Measurements from ENCODE around the gene KDM8.

Gene KDM8

DNA sequence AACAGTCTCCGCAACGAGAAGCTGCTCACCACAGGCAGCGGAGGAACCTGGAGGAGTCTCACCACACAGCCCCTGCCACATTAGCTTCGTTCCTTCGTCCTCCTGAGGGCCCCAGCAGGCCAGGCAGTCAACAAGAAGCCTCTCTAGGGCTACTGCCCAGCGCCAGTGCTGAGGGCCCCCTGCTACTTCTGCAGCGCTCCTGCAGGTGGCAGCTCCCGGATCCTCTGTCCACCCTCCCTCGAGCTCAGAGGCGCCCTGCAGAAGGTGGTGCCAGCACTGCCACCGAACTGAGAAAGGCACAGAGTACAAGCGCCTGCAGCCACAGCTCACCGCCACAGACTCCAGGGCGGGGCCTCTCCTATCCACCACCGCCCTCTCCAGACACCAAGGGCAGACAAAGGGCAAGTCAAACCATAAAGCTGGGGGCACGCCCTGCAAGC is 27.3 kb downstream of the KDM8 start:
- DNase-seq (ENCODE audit: low spot score) = no peak

DNA sequence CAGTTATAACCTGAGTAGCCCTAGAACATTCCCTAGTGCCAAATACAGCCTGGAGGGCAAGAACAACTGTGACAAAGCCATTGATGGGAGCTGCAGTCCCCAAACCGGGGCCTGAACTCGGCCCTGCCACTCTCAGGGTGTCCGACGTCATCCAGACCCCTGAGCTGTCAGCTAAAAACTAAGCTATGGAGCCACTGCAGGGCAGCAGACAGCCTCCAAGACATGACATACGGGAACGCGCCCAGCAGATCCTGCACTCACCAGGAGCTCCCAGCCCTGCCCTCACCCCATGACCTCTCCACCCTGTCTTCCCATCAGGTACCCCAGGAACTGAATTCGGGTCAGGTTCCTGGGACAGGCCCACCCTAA is 28.4 kb downstream of the KDM8 start:
- no peak for DNase-seq (ENCODE audit: low spot score)

DNA sequence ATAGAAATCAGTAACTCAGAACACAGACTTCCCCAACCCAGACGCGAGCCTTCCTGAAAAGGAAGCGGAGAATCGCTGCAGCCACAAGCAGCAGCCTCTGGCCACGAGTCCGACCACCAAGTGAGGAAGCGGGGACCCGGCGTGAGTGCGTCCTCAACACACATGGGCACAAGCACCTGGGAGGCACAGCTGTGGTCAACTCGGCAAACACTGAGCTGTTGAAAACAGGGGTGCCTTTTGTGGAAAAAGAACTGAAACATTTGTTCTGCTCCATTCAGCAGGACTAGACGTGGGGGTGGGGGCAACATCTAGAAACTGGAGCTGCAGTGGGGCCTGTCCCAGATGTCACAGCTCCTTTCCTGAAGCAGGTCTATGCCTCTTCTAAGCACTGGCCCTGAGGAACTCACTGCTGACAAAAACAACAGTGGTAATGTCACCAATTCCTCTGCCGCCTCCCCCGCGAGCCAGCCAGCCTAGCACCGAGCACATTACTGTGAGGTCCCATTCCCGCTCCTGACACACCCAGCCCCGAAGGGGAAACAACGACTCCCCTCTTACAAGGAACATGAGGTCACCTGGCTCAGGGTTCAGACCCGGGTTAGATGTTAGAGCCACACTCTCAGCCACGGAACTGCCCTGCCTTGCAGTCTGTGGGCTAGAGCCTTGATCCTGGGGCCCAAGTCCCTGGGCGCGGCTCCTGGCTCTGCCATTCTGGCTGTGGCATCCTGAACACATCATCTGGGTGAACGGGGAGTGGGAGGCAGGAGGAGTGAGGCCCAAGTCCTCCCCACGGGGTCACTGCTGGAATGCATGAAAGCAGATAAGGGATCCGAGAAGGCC is 29.0 kb downstream of the KDM8 start:
- DNase-seq (ENCODE audit: low spot score) = no peak

DNA sequence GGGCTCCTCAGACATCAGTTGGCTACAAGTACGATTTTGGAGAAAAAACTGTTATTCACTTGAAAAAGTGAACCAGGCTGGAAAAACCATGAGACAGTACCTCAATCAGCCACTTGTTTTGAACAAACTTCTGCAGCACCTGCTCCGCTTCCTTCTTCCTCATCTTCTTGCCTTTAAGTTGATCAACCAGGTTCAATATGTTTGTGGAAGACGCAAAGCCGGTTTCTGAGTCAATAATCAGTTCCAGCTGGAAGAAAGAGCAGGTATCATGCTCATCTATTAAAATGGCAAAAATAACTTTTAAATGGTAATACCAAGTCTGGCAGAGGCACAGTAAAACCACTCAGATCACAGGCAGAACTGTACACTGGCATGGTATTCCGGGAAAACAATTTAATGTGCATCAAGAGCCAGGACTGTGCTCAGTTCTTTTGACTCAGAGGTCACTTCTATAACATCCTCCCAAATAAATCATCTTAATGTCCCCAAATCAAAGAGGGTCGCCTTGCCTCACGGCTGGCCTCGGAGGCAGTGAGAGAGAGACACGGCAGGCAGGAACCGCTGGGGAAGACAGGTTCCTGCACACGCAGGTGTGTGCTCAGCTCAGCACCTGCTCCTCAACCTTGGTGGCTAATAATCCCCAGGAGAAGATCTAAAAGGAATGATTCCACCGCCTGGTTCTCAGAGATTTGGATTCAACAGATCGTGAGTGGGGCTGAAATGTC is 29.7 kb downstream of the KDM8 start:
- no peak for DNase-seq (ENCODE audit: low spot score)

DNA sequence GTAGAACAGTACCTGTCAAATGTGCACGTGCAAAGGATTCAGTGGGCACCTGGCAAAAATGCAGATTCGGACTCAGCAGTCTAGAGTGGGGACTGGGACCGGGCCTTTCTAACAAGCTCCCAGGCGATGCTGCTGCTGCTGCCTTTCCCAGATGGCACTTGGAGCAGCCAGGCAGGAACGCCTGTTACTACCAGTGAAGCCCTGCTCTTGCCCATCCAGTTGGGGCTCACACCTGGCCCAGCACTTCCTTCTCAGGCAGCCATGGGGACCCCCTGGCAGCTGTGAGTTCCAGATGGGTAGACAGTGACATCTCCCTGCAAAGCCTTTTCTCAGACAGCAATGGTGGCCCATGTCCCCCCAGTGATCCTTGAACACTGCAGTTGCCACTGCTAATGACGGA is 30.4 kb downstream of the KDM8 start:
- DNase-seq (ENCODE audit: low spot score) = no peak

DNA sequence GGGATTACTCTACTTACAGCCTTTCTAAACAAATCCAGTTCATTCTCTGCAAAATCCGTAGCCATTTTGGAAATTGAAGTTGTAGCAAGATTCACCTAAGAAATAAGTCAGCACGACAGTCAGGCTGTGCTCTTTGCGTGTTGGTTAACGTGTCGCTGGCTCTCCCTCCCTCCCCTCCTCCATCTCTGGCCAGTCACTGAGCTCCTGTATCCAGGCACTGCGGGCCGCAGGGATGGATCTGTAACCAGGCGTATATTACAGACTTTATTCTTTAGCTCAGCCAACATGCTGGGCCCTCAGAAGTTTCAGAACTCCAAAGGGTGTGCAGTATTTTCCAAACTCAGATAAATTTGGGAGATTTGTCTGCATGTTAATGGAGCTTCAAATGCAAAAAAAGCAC is 30.8 kb downstream of the KDM8 start:
- no peak for DNase-seq (ENCODE audit: low spot score)

DNA sequence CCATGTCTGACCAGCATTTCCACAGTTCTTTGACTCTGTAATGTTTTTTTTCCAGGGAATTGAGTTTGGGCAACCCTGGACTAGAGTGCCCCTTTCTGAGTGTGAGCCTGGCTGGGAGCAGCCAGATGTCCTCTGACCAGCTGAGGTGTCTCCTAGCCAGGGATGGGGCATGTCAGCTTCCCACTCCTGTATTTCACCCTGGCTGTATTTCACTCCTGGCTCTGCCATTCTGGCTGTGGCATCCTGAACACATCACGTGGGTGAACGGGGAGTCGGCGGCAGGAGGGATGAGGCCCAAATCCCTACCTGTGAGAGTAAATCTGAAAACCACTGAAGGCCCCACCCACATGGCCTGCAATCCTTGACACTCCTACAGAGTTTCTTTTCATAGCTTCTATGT is 31.3 kb downstream of the KDM8 start:
- DNase-seq (ENCODE audit: low spot score) = no peak

DNA sequence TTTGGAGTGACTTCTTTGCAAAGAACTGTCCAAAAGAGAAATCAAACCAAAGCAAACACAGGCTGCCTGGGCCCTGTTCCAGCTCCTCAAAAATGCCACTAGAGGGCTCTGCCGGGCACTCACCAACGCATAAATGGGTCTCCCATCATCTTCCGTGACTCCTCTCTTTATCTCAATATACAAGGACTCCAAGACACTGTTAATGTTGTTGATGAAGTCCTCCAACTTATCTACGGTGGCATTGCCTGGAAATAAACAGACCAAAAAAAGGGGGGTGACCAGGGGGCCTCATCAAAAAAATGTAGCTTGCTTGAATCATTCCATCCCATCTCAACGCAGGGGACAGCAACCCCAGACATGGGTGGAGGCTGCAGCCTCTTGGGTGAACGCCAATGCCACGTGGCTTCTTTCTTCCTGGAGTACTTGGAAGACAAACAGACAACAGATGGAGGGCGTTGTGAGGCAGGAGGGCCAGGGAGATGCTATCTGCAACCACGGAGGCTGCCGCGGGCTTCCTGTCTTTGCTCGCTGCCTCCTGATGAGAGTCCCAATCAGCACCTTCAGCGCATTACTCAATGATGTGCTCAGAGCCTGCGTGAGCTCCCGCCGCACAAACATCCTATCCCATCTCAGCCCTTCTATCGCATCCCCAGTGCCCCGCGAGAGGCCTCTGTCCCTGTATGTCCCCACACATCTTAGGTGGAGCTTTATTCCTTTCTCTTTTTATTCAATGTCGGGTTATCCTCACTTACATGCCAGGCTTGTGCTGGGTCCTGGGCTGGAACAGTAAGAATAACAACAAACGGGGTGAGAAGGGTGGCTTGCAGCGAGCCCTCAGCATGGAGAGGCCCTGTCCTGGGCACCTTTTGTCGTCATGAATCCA is 32.0 kb downstream of the KDM8 start:
- peak; percentile 79 for DNase-seq (ENCODE audit: low spot score)

DNA sequence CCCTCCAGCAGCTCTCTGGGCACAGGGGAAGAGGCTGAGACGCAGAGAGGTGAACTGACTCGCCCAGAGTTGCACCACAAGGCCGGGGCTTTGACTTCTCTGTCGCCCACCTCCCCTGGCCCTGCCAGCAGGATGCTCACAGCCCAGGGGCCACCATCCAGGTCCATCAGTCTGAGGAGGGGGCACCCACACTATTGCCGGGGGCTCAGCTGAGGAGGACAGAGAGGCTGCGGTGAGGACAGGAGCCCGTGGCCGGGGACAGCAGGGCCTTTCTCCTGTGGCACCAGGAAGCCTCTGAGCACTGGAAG is 32.6 kb downstream of the KDM8 start:
- no peak for DNase-seq (ENCODE audit: low spot score)

DNA sequence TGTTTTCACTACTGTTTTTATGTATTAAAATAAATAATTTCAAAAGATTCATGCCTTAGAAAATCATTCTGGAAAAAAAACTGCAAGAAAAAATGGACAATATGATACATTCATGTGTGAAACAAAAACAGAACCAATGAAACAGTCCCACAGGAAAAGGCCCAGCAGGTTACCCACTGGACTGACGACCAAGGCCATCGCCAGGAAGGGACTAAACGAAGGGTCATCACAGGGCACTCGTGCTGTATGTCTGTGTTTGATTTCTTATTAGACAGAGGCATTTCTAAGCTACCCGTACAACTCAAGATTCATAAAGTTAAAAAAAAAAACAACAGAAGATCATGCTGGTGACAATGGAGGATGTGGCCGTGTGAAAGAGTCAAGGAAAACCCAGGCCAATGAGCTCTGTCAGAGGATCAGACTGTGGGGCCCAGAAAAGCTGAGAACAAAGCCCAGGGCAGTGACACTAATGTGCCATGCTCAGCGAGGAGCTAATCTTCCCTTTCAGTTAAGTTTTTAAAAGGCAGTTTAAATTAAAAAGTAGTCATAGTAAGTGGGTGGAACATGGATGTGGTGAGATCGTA is 33.4 kb downstream of the KDM8 start:
- DNase-seq (ENCODE audit: low spot score) = no peak

DNA sequence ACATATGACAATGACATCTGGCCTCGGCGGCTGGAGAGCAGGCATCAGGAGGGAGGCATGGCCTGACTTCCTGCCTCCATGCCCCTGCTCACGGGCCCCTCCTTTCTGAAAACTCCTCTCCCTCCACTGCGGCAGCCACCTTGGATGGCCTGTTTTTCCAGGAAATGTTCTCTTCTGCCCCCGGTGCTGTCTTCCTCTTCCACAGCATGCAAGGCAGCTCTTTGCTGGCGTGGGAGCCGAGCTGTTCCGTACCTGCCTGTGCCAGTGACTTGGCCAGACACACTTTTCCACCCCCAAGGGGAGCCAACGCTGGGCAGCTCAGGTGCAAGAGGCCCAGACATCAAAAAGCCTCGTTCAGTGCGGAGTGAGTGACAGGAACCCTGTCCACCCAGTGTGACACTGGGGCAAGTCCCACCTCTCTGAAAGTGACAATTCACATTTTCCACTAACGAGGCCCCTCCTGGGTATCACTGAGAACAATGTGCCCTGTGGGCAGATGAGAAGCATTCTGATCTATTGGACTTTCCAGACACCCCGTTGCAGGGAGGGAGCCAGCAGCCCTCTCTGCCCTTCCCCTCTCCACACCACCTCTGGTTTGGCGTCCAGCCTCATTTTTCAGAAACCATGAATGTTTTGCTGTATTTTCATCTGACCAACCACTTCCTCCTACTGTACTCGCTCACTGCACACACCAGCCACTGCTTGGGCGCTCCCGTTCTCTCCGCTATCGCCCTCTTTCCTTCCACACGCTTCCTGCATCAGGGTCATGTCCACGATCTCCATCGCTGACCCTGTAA is 34.1 kb downstream of the KDM8 start:
- DNase-seq (ENCODE audit: low spot score) = no peak

DNA sequence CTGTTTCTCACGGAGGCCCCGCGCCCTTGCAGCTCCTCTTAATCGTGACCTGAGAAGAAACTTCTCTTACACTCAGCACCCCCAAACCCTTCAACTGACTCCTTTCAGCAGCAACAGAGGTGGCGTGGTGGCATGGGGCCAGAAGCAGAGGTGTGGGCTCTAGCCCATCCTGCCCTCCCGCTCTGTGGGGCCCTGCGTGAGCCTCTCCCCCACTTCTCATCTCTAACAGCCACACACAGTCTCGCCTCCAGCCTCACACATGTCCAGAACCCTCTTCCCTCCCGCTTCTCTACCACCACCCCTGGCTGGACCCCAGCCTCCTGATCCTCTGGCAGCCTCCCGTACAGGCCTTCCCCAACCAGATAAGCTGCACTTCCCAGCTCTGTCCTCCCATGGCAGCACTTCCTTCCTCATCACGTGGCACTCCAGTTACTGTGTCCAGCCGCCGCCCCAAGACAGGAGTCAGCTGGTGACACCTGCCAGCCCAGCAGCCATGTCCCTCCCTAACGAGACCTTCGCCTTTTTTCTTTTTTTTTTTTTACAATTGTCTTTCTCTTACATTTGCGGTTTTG is 34.8 kb downstream of the KDM8 start:
- no peak for DNase-seq (ENCODE audit: low spot score)

DNA sequence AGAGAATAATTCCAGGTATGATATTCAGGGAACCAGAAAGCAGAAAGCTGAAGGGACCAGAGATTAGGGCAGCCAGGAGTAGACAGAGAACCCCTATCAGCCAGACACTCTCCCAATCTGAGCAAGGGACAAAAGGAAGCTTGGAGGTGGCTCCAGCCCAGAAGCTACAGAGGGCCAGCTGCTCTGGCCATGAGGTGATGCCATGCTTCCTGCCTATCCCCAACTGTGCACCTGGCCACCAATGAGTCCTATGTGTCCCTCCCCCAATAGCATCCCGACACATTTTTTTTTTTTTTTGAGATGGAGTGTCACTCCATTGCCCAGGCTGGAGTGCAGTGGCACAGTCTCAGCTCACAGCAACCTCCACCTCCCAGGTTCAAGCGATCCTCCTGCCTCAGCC is 35.3 kb downstream of the KDM8 start:
- no peak for DNase-seq (ENCODE audit: low spot score)

DNA sequence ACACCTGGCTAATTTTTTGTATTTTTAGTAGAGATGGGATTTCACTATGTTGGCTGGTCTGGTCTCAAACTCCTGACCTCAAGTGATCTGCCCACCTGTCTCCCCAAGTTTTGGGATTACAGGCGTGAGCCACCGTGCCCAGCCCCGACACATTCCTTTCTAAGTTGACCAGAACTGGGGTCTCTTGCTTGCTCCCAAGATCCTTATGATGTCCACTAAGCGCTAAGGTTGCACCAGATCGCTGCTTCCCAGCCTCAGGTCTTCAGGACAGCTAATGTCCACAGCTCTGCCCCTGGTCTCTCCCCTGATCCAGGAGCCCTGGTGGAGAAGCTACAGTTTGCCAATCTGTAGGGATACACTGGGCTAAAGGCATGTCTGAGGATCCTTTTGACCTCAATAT is 35.7 kb downstream of the KDM8 start:
- DNase-seq (ENCODE audit: low spot score) = no peak

DNA sequence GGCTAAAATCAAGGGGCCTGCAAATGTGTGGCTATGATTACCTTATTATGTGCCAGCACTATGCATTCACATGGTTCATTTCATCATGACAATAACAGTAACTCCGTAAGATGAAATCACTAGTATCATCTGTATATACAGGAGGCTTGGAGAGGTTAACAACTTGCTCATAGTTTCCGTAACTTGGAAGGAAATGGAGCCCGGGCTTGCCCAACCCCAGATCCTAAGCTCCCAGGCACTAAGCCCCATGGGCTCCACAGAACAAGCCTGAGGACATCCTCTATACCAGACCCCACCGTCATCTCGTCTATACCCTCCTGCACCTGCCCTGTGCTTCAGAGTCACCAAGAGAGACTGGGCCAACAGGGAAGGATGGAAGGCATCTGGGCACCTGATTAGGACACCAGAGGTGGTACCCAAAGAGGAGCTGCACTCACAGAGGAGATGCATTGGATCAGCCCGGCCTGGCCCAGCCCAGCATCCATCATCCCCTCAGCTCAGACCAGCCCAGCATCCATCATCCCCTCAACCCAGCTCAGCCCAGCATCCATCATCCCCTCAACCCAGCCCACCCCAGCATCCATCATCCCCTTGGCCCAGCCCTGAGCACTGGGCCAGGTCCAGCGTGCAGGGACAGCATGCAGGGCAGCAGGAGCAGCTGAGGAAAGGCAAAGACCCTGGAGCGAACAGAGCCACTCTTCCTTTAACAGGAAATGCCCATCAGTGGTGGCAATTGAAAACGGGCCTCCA is 36.8 kb downstream of the KDM8 start:
- DNase-seq (ENCODE audit: low spot score) = no peak

DNA sequence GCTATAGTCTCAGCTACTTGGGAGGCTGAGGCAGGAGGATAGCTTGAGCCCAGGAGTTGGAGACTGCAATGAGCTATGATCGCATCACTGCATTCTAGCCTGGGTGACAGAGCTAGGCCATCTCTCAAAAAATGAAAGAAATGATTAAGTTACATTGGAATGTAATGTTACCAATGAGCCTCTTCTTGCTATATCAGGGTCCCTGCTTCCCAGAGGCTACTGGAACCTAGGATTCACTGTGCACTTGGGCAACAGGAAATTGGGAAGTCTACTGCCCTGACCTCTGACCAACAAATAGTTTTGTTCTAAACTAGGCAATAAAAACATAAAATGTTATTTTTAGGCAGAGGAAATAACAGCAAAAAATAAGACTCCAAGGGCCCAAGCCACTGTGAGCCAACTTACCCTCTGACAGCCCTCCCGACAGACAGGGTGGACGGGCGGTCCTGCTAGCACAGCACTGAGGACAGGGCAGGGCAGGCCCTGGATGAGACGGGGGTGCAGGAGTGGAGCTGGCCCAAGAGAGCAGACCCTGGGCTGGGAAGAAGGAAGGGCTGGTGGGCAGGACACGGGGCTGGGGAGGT is 37.7 kb downstream of the KDM8 start:
- DNase-seq (ENCODE audit: low spot score) = peak; percentile 61

DNA sequence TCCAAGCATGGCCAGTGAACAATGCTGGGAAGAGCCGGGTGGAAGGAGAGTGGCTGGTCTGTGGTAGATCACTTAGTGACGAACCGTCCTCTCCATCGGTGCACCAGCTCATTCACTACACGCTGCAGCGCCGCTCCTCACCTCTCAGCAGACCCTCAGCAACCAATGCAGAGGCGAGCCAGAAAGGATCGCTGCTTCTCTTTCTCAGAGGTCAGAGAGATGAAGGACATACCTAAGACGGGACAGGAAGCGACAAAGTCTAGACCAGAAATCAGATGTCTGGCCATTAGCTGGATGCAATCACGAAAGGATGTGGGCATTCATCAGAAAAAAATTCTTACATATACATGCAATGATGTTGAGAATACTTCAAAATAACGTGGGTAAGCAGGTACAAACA is 38.3 kb downstream of the KDM8 start:
- DNase-seq (ENCODE audit: low spot score) = no peak

DNA sequence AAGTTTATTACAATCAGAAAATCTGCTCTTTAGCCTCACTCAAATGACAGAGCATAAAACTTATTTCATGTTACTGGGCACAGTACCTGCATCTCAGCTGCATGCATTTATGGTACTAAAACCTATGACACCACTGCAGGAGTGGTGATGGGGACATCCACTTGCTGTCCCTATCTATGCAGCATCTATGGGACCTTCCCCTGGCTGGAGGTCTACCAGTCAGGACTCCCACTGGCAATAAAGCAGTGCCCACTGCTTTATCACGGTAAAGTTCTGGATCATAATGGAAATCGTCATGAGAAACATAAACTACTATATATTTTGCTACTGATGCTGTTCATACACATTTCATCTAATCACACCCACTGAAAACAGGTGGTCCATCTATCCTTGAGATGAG is 39.1 kb downstream of the KDM8 start:
- DNase-seq (ENCODE audit: low spot score) = no peak

DNA sequence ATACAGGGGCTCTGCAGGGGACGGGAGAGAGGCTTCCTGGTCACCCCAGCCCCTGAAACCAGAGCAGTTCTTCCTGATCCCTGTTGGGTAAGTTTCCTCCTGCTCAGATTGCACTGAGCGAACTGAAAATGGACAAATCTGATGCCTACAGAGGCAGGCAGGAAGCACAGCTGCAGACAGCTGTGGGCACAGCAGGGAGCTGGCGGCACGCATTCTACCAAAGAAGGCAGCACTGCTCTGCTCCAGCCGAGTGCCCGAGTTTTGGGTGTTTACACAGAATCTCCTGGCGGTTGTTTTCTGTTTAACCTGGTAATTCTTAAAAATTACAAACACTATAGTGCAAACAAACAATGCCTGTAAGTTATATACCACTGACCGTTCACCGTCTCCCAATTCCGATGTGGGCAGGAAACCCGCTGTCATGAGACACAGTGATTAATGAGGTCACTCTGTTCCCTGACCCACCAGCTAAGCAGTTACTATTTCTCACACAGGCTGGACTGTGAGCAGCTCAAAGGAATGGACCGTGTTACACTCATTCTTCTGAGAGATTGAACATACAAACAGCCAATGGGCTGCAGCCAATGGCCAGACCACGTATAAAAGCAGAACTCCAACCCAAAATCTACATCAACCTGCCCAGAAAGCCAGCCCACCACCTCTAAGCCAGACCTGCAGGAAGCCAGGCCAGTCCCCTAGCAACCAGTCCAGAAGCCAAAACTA is 39.7 kb downstream of the KDM8 start:
- DNase-seq (ENCODE audit: low spot score) = peak; percentile 27

Data from GM03348 (cell line).